Osteocyte (in vitro differentiated cells): ENCODE data around the gene DCUN1D5. TPM values are rescaled to one million over a fixed set of nuclear protein-coding genes. Genes with fewer than 3 reads are reported as not detected.

Experiments
- DNase-seq: peaks from one replicate; pipeline ENCODE4 v3.0.0; 2021; ENCODE audit warnings: mixed read lengths; ENCODE audit not compliant: unreplicated experiment; ENCODE audit errors: extremely low spot score
- H3K27ac Mint-ChIP-seq: one replicate; pipeline ENCODE4 v1.8.0; 2021; ENCODE audit warnings: mild to moderate bottlenecking, mixed read lengths; ENCODE audit not compliant: unreplicated experiment
- H3K27me3 Mint-ChIP-seq: one replicate; pipeline ENCODE4 v1.8.0; 2021; ENCODE audit warnings: mixed read lengths; ENCODE audit not compliant: unreplicated experiment
- H3K36me3 Mint-ChIP-seq: one replicate; pipeline ENCODE4 v1.8.0; 2021; ENCODE audit warnings: mixed read lengths; ENCODE audit not compliant: unreplicated experiment
- H3K4me1 Mint-ChIP-seq: one replicate; pipeline ENCODE4 v1.8.0; 2021; ENCODE audit warnings: mixed read lengths; ENCODE audit not compliant: unreplicated experiment
- H3K4me3 Mint-ChIP-seq: one replicate; pipeline ENCODE4 v1.8.0; 2021; ENCODE audit warnings: mild to moderate bottlenecking, moderate library complexity, mixed read lengths; ENCODE audit not compliant: unreplicated experiment
- H3K9me3 Mint-ChIP-seq: one replicate; pipeline ENCODE4 v1.8.0; 2021; ENCODE audit warnings: mixed read lengths; ENCODE audit not compliant: unreplicated experiment
- total RNA-seq: library from RNA; stranded (reverse); gene quantifications from 2 replicates; pipeline ENCODE4 v1.2.1, GENCODE V29; 2021
- TF ChIP-seq, protein P1 (sequence below): fragments of 200-600 bp; sonication (generic); IDR thresholded peaks from 2 replicates; pipeline ENCODE4 v1.5.0; 2021; ENCODE audit warnings: antibody characterized with exemption, mild to moderate bottlenecking, moderate library complexity

The DCUN1D5 gene
- total RNA-seq, 1 donor from 2014 or later, result 29.1 TPM

DNA sequence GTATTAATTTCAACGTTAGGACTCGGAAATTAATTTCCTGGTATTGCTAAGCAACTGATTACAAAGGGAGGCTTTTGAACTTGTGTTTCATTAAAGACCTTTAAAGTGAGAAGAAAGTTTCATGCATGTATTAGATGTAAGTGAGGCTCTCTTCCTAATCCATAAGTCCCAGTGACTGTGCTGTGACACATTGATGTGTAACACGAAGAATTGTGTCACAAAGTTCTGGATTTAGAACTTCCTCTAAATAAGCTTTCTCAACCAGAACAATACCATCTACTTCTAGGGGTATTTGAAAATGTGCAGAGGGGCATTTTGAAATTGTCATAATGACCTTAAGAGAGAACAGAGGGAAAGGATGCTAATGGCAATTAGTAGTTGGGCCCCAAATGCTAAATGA, 14.4 kb downstream of the DCUN1D5 start:
- TF ChIP-seq, protein P1, sequence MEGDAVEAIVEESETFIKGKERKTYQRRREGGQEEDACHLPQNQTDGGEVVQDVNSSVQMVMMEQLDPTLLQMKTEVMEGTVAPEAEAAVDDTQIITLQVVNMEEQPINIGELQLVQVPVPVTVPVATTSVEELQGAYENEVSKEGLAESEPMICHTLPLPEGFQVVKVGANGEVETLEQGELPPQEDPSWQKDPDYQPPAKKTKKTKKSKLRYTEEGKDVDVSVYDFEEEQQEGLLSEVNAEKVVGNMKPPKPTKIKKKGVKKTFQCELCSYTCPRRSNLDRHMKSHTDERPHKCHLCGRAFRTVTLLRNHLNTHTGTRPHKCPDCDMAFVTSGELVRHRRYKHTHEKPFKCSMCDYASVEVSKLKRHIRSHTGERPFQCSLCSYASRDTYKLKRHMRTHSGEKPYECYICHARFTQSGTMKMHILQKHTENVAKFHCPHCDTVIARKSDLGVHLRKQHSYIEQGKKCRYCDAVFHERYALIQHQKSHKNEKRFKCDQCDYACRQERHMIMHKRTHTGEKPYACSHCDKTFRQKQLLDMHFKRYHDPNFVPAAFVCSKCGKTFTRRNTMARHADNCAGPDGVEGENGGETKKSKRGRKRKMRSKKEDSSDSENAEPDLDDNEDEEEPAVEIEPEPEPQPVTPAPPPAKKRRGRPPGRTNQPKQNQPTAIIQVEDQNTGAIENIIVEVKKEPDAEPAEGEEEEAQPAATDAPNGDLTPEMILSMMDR, result no peak
- Mint-ChIP-seq H3K4me3 (no peak overlapping the region), H3K9me3 (no peaks in the 10 kb centered on the region), H3K4me1 (no peaks in the 10 kb centered on the region), H3K36me3 (peaks cover 56% of the 10 kb centered on the region), H3K27me3 (no peaks in the 10 kb centered on the region), H3K27ac (no peak overlapping the region)
- no peak for DNase-seq

DNA sequence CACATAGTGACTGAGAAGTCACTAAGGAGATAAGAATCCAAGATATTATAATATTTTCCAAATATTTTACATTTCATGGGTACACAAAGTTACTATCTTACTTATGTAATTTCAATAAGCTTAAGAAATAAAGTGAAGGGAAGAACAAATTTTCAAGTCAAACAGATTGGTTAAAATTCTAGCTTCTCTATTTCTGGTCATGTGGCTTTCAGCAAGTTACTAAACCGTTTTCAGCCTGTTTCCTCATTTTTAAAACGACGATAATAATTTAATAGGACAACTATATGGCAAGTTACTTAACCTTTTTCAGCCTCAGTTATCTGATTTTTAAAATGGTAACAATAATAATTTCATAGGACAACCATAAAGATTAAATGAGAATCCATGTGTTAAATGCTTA, 15.6 kb downstream of the DCUN1D5 start:
- no peak overlapping the region for H3K27ac Mint-ChIP-seq
- H3K9me3 Mint-ChIP-seq, result no peaks in the 10 kb centered on the region
- H3K4me1 Mint-ChIP-seq, result no peaks in the 10 kb centered on the region
- H3K36me3 Mint-ChIP-seq, result peaks cover 51% of the 10 kb centered on the region
- TF ChIP-seq, protein P1, result no peak
- no peaks in the 10 kb centered on the region for H3K27me3 Mint-ChIP-seq
- no peak overlapping the region for H3K4me3 Mint-ChIP-seq
- no peak for DNase-seq

DNA sequence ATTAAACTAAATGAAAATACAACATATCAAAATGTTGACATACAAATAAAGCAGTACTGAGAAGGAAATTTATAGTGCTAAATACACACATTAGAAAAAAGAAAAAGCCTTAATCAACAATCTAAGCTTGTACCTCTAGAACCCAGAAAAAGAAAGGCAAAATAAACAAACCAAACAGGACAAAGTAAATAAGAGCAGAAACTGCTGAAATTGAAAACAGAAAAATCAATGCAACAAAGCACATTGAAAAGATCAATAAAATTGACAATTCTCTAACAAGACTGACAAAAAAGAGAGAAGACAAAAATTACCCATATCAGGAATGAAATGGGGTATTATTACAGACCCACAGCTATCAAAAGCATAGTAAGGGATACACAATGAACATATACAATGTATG, 21.0 kb downstream of the DCUN1D5 start:
- Mint-ChIP-seq H3K27ac (peak overlapping the region; percentile 19), H3K4me1 (peaks cover 14% of the 10 kb centered on the region), H3K36me3 (peaks cover 33% of the 10 kb centered on the region), H3K9me3 (no peaks in the 10 kb centered on the region), H3K4me3 (no peak overlapping the region), H3K27me3 (no peaks in the 10 kb centered on the region)
- TF ChIP-seq, protein P1, result no peak
- no peak for DNase-seq

DNA sequence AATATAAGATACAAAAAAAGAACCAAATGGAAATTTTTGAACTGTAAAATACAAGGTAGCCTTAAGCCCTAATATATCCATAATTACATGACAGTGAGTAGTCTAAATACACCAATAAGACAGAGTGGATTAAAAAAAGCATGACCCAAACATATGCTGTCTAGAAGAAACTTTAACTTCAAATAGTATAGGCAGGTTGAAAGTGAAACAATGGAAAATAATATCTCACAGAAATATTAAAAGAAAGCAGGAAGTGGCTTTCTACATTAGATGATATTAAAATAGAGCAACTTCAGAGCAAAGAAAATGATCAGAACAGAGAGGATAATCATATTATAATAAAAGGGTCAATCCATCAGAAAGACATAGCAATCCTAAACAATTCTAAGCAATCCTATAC, 21.8 kb downstream of the DCUN1D5 start:
- Mint-ChIP-seq H3K36me3 (peaks cover 39% of the 10 kb centered on the region), H3K27me3 (no peaks in the 10 kb centered on the region), H3K9me3 (no peaks in the 10 kb centered on the region), H3K4me1 (peaks cover 14% of the 10 kb centered on the region), H3K4me3 (no peak overlapping the region), H3K27ac (peak overlapping the region; percentile 68)
- TF ChIP-seq, protein P1, result no peak
- DNase-seq, result no peak

DNA sequence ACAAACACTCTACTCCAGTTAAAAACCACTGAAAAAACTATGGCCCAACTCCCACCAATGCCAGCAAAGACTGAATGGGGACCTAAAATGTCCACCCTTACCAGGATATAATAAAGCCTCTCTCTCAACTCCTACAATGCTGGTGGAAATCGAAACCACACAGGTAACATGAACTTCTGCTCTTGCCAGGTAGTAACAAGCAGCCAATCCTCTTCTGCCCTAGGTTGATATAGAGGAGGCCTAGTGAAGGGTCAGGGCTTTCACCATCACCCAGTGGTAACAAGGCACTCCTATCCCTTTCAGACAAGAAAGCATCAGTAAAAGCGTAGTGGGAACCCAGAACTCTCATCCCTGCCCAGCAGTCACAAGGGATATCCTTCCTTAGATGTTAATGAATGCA, 22.6 kb downstream of the DCUN1D5 start:
- no peak for DNase-seq
- no peak overlapping the region for H3K4me3 Mint-ChIP-seq
- peaks cover 36% of the 10 kb centered on the region for H3K36me3 Mint-ChIP-seq
- H3K27ac Mint-ChIP-seq, result no peak overlapping the region
- peaks cover 14% of the 10 kb centered on the region for H3K4me1 Mint-ChIP-seq
- no peaks in the 10 kb centered on the region for H3K9me3 Mint-ChIP-seq
- TF ChIP-seq, protein P1, result no peak
- no peaks in the 10 kb centered on the region for H3K27me3 Mint-ChIP-seq
